HG02623 (cell line): ENCODE data around the gene CLIP3.
"Not testable (repeated sequence)": the region's sequence is repeated elsewhere in the genome, so short reads cannot be mapped to it uniquely, and the experiment has no call there.

Source experiments
- ATAC-seq: cut with Tn5 transposase; IDR thresholded peaks from one replicate; pipeline ENCODE4 v1.9.1; 2021; ENCODE audit warnings: moderate library complexity; ENCODE audit not compliant: unreplicated experiment

CLIP3 gene

DNA sequence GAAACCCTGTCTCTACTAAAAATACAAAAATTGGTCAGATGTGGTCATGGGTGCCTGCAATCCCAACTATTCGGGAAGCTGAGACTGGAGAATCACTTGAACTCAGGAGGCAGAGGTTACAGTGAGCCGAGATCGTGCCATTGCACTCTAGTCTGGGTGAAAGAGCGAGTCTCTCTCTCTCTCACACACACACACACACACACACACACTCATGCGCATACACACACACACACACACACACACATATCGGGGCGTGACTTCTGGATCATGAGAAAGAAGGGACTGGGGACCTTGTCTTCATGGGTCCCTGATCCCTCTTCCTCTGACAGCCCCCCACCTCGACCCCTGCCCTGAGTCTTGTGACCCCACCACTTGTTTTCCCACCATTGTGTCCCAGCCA is 49.5 kb downstream of the CLIP3 start:
- no peak for ATAC-seq

DNA sequence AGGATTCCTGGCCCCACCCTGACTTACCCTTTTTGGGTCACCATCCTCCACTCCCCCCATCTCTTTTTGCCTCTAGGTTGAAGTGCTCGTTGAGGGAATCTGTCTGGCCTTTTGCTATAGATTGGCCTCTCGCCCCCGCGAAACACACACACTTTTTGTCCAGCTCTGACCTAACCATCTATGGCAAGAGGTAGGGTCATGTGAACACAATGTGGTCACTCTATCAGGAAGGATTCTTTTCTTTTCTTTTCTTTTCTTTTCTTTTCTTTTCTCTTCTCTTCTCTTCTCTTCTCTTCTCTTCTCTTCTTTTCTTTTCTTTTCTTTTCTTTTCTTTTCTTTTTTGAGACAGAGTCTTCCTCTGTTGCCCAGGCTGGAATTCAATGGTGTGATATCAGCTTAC is 51.7 kb downstream of the CLIP3 start:
- ATAC-seq = not testable (repeated sequence)

DNA sequence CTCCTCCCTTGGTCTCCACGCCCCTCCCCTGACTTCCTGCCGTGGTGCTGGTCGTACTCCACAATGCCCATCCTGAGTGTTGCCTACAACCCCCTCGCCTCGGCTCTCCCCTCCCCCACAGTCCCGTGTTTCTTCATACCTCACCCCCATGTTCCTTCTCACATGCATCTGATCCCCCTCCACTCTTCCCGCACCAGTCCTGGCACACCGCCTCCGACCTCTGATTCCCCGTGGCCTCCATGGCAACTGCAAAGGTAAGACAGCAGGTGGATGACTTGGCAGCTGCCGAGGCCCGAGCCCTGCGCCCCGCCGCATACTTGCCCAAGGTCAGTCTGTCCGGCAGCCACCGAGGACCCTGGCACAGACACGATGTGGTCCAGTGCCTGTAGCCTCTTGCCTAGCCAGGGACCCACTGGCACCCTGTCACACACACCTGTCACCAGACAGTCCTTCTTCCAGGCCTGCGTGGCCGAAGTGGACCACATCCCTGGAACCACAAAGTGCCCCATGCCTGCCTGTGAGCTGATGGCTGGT is 53.8 kb downstream of the CLIP3 start:
- ATAC-seq = no peak

DNA sequence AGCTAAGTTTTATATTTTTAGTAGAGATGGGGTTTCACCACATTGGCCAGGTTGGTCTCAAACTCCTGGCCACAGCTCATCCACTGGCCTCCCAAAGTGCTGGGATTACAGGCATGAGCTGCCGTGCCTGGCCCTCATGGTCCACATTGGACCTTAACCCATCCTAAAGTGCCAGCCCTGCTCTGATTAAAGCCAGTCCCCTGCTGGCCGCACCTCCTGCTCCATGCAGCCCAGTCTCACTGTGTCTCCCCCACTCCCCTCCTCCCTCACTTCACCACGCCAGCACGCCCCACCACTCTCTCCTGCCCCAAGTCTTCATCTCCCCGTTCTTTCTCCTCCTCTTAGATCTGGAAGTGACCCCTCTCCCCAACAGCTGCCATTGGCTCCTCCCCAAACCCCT is 54.4 kb downstream of the CLIP3 start:
- no peak for ATAC-seq

DNA sequence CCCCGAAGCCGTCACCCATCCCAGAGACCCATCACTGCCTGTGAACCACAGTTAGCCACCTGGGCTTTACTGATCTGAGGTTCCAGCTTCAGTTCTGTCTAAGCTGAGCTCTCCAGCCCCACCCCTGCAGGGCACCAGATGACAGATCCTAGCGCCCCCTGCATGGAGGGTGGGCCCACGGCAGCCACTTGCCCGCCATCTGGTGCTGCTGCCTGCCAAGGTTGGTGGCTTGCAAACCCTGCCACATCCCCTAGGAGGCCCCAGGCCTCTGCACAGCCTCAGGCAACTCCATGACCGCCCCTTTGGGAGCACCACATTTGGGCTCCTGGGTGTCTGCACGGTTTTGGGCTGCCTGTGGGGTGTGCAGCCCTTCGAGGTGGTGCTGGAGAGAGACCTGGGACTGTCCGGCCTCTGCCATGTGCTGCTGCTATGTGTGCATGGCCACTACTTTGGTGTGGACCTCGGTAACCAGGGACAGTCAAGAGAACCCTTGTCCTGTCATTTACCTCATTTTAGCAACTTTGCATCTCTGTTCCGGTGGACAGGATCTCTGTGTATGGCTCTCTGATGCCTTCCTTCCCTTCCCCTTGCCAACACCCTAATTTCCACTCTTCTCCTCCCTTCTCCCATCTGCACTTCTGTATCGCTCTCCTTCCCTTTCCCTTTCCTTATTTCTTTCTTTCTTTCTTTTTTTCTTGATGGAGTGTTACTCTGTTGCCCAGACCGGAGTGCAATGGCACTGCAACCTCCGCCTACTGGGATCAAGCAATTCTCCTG is 55.0 kb downstream of the CLIP3 start:
- no peak for ATAC-seq

DNA sequence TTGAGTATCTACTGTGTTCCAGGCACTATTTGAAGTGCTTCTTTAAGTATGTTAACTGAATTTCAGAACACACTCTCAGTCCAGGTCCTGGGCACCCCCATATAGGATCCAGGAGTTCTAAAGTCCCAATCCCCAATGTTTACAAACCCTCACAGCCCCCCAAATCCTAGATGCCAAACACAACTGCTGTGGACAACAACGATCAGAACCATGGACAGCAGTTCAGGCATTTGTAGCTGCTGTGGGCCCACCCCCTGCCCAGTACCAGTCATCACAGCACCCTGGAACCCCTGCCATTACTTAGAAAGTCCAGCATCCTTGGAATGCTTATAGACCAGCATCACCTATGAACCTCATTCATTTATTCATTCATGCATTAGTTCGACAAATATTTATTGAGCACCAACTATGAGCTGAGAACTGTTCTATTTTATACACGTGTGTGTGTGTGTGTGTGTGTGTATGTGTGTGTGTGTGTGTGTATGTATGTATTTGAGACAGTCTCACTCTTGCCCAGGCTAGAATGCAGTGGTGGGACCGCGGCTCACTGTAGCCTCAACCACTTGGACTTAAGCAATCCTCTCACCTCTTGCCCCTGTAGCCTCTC is 57.0 kb downstream of the CLIP3 start:
- no peak for ATAC-seq

DNA sequence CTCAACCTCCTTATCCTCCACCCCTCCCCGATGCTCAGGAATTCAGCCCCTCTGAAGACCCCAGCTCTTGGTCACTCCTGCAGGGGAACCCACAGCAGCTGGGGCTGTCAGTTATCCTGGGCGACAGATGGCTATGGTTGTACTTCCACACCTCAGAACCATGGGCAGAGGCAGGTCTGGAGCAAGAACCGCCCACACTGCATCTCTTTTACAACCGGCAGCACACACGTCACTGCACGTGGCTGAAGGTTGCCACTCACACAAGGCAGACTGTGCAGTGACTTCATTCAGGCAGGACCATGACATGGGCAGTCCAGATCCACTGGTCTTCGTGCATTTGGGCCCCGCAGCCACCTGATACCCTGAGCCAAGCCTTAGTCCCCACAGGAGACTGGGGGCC is 59.2 kb downstream of the CLIP3 start:
- ATAC-seq = no peak

DNA sequence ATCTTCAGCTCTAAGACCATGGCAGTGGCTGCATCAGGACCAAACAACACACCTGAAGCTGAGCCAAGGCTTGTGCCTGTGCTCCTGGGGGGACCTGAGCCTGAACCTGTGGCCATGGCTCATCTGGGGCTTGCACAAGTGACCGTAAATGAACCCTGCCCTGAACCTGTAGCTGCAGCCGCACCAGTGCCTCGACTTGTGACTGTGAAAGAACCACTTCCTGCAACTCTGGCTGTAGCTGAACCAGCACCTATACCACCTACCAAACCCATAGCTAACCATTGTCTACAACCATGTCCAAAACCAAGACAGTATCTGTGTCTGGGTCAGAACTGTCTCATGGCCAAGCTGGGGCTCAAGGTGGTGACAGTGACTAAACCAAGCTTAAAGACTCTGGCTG is 65.9 kb downstream of the CLIP3 start:
- no peak for ATAC-seq
